B cell (primary cell): Measurements from ENCODE around the gene CNTN4. TPM values are rescaled to one million over a fixed set of nuclear protein-coding genes. Genes with fewer than 3 reads are reported as not detected.

Source experiments
- ATAC-seq: fragments of 200-7000 bp; cut with Tn5 transposase; one replicate; pipeline ENCODE4 v1.10.0; 2021; ENCODE audit warnings: low read depth, mild to moderate bottlenecking, moderate number of reproducible peaks, moderate library complexity
- CTCF ChIA-PET: fragments of 350-600 bp; sonication (Branson Sonifier 250); formaldehyde crosslinking; loops from one replicate; lab custom pipeline; 2021; ENCODE audit warnings: antibody characterized with exemption, inconsistent platforms; lab: Charles Lee
- POLR2A ChIA-PET: fragments of 350-600 bp; sonication (Branson Sonifier 250); formaldehyde crosslinking; loops from one replicate; lab custom pipeline; 2021; ENCODE audit warnings: antibody characterized with exemption; lab: Charles Lee
- DNase-seq: peaks from one replicate; pipeline ENCODE4 v3.0.0; 2013
- H2AFZ ChIP-seq: 2 replicates; pipeline ENCODE4 v1.6.1; 2012; ENCODE audit warnings: mild to moderate bottlenecking, low read depth, low read length; ENCODE audit not compliant: insufficient read depth, poor library complexity, severe bottlenecking
- H3K27ac ChIP-seq, 2 donors: 1 replicate in 1 of 2; 2 replicates in 1 of 2; pipeline ENCODE4 v1.5.1; 2012 to 2013; ENCODE audit warnings: low read length in 2 of 2, mild to moderate bottlenecking in 2 of 2, moderate library complexity in 1 of 2
- H3K27me3 ChIP-seq, 4 experiments: fragments of 200-600 bp in 1 of 4; sonication (generic) in 1 of 4; replicated peaks in 1 of 4; 1 replicate in 2 of 4; 2 replicates in 2 of 4; pipeline versions ENCODE4 v1.6.1 to v1.7.0; 2013 to 2016; ENCODE audit warnings: low read length in 3 of 4, mild to moderate bottlenecking in 2 of 4, mixed read lengths in 1 of 4, moderate library complexity in 1 of 4; ENCODE audit not compliant: insufficient read depth in 4 of 4, control insufficient read depth in 3 of 4; ENCODE audit errors: control extremely low read depth in 1 of 4
- H3K36me3 ChIP-seq, 2 experiments: replicated peaks in 1 of 2; 1 replicate in 1 of 2; 2 replicates in 1 of 2; pipeline versions ENCODE4 v1.6.1 to v1.7.1; 2013; ENCODE audit warnings: low read length in 1 of 2; ENCODE audit not compliant: insufficient read depth in 2 of 2, control insufficient read depth in 1 of 2; ENCODE audit errors: control extremely low read depth in 1 of 2, extremely low read depth in 1 of 2
- H3K4me1 ChIP-seq, 2 donors: fragments of 200-600 bp in 1 of 2; sonication (generic) in 1 of 2; 1 replicate in 1 of 2; 2 replicates in 1 of 2; pipeline versions ENCODE4 v1.5.1 to v1.6.1; 2013 to 2017; ENCODE audit warnings: low read length in 2 of 2; ENCODE audit not compliant: control insufficient read depth in 2 of 2, insufficient read depth in 2 of 2
- H3K4me2 ChIP-seq: replicated peaks from 2 replicates; pipeline ENCODE3; 2012; ENCODE audit warnings: mild to moderate bottlenecking, low read depth, low read length; ENCODE audit not compliant: poor library complexity, severe bottlenecking
- H3K4me3 ChIP-seq, 5 experiments: fragments of 200-600 bp in 1 of 5; sonication (generic) in 1 of 5; 1 replicate in 3 of 5; 2 replicates in 2 of 5; pipeline versions ENCODE4 v1.5.1 to v1.7.0; 2011 to 2016; ENCODE audit warnings: low read length in 4 of 5, mild to moderate bottlenecking in 4 of 5, low read depth in 2 of 5, control low read depth in 1 of 5, moderate library complexity in 1 of 5; ENCODE audit not compliant: insufficient read depth in 1 of 5; ENCODE audit errors: control extremely low read depth in 1 of 5, extremely low read depth in 1 of 5
- H3K79me2 ChIP-seq: fragments of 200-600 bp; sonication (generic); one replicate; pipeline ENCODE4 v1.6.0; 2016; ENCODE audit warnings: low read length; ENCODE audit not compliant: control insufficient read depth, insufficient read depth
- H3K9ac ChIP-seq: fragments of 200-600 bp; sonication (generic); 2 replicates; pipeline ENCODE4 v1.6.1; 2017; ENCODE audit warnings: mild to moderate bottlenecking, low read length, moderate library complexity
- H3K9me3 ChIP-seq, 3 donors: one replicate each; pipeline versions ENCODE4 v1.6.1 to v1.7.1; 2013; ENCODE audit warnings: low read length in 2 of 3; ENCODE audit not compliant: control insufficient read depth in 2 of 3, insufficient read depth in 1 of 3; ENCODE audit errors: control extremely low read depth in 1 of 3
- H4K20me1 ChIP-seq: 2 replicates; pipeline ENCODE4 v1.6.0; 2012; ENCODE audit warnings: mild to moderate bottlenecking, low read length; ENCODE audit not compliant: insufficient read depth, control insufficient read depth, poor library complexity, severe bottlenecking
- H3K27ac Mint-ChIP-seq: one replicate; pipeline ENCODE4 v1.8.0; 2021; ENCODE audit warnings: mixed read lengths
- H3K27me3 Mint-ChIP-seq: one replicate; pipeline ENCODE4 v1.8.0; 2021; ENCODE audit warnings: mixed read lengths
- H3K4me1 Mint-ChIP-seq: one replicate; pipeline ENCODE4 v1.8.0; 2021; ENCODE audit warnings: mixed read lengths
- H3K4me3 Mint-ChIP-seq: one replicate; pipeline ENCODE4 v1.8.0; 2021; ENCODE audit warnings: mixed read lengths
- H3K9me3 Mint-ChIP-seq: one replicate; pipeline ENCODE4 v1.8.0; 2022; ENCODE audit warnings: mixed read lengths; ENCODE audit not compliant: insufficient read depth
- CTCF ChIP-seq: fragments of 200-600 bp; IDR thresholded peaks from one replicate; pipeline ENCODE4 v1.8.0; 2022; ENCODE audit warnings: antibody characterized with exemption, mild to moderate bottlenecking
- EZH2 ChIP-seq: IDR thresholded peaks from 2 replicates; pipeline ENCODE4 v1.6.1; 2012; ENCODE audit warnings: borderline replicate concordance, low read depth, mild to moderate bottlenecking, moderate library complexity, low read length; ENCODE audit not compliant: insufficient read depth, poor library complexity, severe bottlenecking
- WGBS: methylation state at CpG from one replicate; pipeline ENCODE4 v1.1.5; 2013; ENCODE audit warnings: missing lambda C conversion rate; ENCODE audit not compliant: insufficient coverage; 5-methylcytosine and 5-hydroxymethylcytosine counted together
- intact Hi-C: fragments of 100-400 bp; cut with micrococcal nuclease; formaldehyde crosslinking; loops from one replicate; pipeline ENCODE4 v1.10.0; 2022
- polyA plus RNA-seq: library from polyadenylated mRNA; depleted of rRNA; stranded (reverse); fragments of >200 nt; gene quantifications from 2 replicates; pipeline ENCODE4 v1.2.3, GENCODE V29; 2012
- total RNA-seq, 2 donors: library from RNA; stranded (reverse); fragments of 120-200 nt in 1 of 2; gene quantifications; 1 replicate in 1 of 2; 2 replicates in 1 of 2; pipeline versions ENCODE4 v1.2.3 to v1.2.4, GENCODE V29; 2013 to 2022

CNTN4 gene
- total and polyA plus RNA-seq, 2 donors (not counting 1 experiment from before 2014, with no cell fraction given): 0.05 TPM; not detected in 1

DNA sequence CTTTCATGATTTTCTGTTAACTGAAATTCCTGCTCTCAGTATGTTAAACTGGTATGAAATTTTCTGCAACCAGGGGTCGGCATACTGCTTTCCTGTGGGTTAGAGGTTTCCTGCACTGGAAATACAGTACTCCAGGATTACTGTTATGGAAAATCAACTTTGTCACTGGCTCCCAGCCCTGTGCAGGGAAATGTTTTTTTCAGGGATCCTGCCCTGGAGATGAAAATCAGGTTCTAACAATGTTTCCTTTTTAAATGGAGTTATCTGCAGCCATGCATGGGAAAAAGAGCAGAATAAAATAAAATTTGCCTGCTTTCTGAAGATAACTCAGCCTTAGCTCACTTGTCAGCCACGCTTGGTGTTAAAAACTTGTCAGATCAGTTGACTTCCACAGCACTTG is 791.1 kb downstream of the CNTN4 start:
- intact Hi-C loops: no loop called here
- WGBS: 40% methylated on average over 2 of the region's 2 CpGs

DNA sequence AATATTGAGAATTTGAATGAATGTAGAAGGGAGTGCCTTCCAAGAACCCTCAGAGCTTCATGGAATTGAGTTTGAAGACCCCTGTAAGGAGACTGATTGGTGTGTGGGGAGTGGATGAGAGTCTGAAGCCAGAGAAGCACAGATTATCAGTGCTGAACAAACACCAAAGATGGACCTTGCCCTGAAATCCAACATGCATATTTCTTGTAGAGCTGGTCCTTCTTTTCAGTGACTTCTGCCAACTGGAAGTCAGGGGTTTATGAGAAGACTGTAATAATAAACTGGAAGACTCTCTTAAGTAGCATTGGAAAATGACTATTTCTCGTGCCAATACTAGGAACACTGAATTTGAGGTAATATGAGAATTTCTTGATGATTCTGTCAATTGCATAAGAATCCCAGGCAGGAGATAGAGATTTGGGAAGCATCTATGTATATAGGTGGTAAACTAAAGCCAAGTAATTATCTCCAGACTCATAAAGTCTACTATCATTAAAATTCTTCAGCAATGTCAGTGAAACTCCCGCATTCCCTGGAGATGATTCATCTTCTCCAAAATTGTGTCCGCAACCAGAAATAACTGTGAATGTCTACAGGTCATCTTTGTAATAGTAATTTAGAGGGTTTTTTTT is 797.8 kb downstream of the CNTN4 start:
- Histone ChIP-seq H3K4me3 (no peak overlapping the region), H3K9ac (no peak overlapping the region), H3K27ac (no peak overlapping the region), H3K4me1 (no peaks in the 10 kb centered on the region), H3K27me3 (no peaks in the 10 kb centered on the region), H3K9me3 (no peaks in the 10 kb centered on the region), H3K36me3 (no peaks in the 10 kb centered on the region), H2AFZ (no peak overlapping the region), H4K20me1 (no peaks in the 10 kb centered on the region), H3K79me2 (no peaks in the 10 kb centered on the region), H3K4me2 (no peak overlapping the region)
- DNase-seq: no peak
- Mint-ChIP-seq H3K9me3 (peaks cover 2% of the 10 kb centered on the region), H3K4me3 (no peak overlapping the region), H3K4me1 (no peaks in the 10 kb centered on the region), H3K27ac (no peak overlapping the region), H3K27me3 (peaks cover 5% of the 10 kb centered on the region)
- ChIA-PET POLR2A (no interaction called here), CTCF (no interaction called here)
- WGBS: no CpG with 5 or more reads among the region's 3 CpGs
- no peak for ATAC-seq
- intact Hi-C loops: no loop called here
- TF ChIP-seq EZH2: no peak
- TF ChIP-seq CTCF: no peak

More for the DNA sequence above, 791.1 kb downstream of the CNTN4 start:
- Mint-ChIP-seq H3K4me3 (no peak overlapping the region), H3K27me3 (peaks cover 6% of the 10 kb centered on the region), H3K9me3 (no peaks in the 10 kb centered on the region), H3K4me1 (no peaks in the 10 kb centered on the region), H3K27ac (no peak overlapping the region)
- DNase-seq: no peak
- H3K27ac ChIP-seq: no peak overlapping the region
- no peaks in the 10 kb centered on the region for H3K9me3 ChIP-seq
- ChIA-PET POLR2A (no interaction called here), CTCF (no interaction called here)
- no peaks in the 10 kb centered on the region for H4K20me1 ChIP-seq
- no peak for ATAC-seq
- no peak overlapping the region for H2AFZ ChIP-seq
- H3K4me3 ChIP-seq: no peak overlapping the region
- H3K4me1 ChIP-seq: no peaks in the 10 kb centered on the region
- TF ChIP-seq CTCF (no peak), EZH2 (no peak)
- H3K79me2 ChIP-seq: no peaks in the 10 kb centered on the region
- H3K27me3 ChIP-seq: no peaks in the 10 kb centered on the region
- no peak overlapping the region for H3K4me2 ChIP-seq
- H3K9ac ChIP-seq: no peak overlapping the region
- H3K36me3 ChIP-seq: no peaks in the 10 kb centered on the region
